WERI-Rb-1 (cell line): ENCODE measurements around the gene OAT.

ENCODE experiments used
- DNase-seq: peaks from one replicate; pipeline ENCODE4 v3.0.0-alpha.2; 2020
- H3K27ac ChIP-seq: fragments of 250-450 bp; sonication (Bioruptor Pico); 2 replicates; pipeline ENCODE4 v1.5.1; 2020; ENCODE audit warnings: mild to moderate bottlenecking, moderate library complexity
- H3K27me3 ChIP-seq: fragments of 250-450 bp; sonication (Bioruptor Pico); 2 replicates; pipeline ENCODE4 v1.5.1; 2021; ENCODE audit warnings: mild to moderate bottlenecking, low read depth, moderate library complexity; ENCODE audit not compliant: insufficient read depth, severe bottlenecking
- H3K36me3 ChIP-seq: fragments of 250-450 bp; sonication (Bioruptor Pico); 2 replicates; pipeline ENCODE4 v1.5.1; 2020; ENCODE audit warnings: mild to moderate bottlenecking, moderate library complexity
- H3K4me3 ChIP-seq: 2 replicates; pipeline ENCODE4 v1.5.1; 2011; ENCODE audit warnings: low read depth, mild to moderate bottlenecking, control low read depth, low read length
- H3K9me3 ChIP-seq: fragments of 250-450 bp; sonication (Bioruptor Pico); 2 replicates; pipeline ENCODE4 v1.5.1; 2021; ENCODE audit warnings: mild to moderate bottlenecking, moderate library complexity; ENCODE audit not compliant: severe bottlenecking
- CTCF ChIP-seq: IDR thresholded peaks from 2 replicates; pipeline ENCODE4 v1.5.1; 2011; ENCODE audit warnings: low read depth, mild to moderate bottlenecking, control low read depth, inconsistent platforms, low read length

OAT gene

DNA sequence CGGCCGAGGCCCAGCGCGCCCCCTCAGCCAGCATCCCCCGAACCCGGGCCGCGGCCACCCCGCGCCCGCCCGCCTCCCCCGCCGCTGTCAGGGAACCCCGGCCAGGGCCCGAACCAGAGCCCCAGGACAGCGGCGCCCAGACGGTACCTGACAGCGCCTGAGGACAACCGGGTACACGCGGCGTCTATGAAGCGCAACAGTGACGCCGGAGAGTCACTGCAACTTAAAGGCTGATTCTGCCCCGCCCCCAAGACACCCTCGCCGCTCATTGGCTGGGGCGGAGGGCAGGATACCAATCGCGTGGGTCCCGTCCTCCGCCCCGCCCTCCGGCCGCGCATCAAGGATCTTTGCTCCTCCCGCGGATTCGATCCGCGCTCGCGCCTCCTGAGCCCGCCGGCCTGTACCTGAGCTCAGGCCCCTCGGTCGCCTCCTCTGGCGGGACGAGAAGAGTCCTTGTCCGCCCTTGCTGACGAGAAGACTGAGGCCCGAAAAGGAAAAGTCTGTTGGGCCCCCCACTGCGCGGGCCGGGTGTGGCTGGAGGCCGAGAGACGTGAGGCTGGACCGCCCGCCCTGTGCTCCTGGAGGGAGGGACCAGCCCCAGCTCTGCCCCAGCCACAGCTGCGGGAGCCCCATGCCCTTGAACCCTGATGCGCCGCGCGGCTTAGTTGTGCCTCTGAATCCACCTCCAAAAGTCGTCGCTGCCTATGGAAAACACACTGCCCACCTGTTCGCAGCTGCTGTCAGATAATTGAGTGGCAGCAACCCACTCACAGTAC lies at the start of gene OAT:
TSS of gene OAT (minus strand) at position 198 of the 776 bp plus-strand sequence. CDS start 6,752 bp downstream, outside the sequence.
- no peaks in the 10 kb centered on the region for H3K9me3 ChIP-seq
- peak within 1 kb of the TSS; percentile 79 for H3K4me3 ChIP-seq
- H3K27ac ChIP-seq, result peak within 1 kb of the TSS; percentile 68
- TF ChIP-seq CTCF, result peak; percentile 34; the same call in 1 of the 2 replicates
- no peaks in the 10 kb centered on the region for H3K27me3 ChIP-seq
- no peaks in the 10 kb centered on the region for H3K36me3 ChIP-seq
- peak; percentile 98 for DNase-seq

GRCh38 chr10:124467165-124467564 lies 48.4 kb upstream of the OAT start:
- H3K4me3 ChIP-seq, result no peak overlapping the region
- H3K36me3 ChIP-seq, result no peaks in the 10 kb centered on the region
- no peak overlapping the region for H3K27ac ChIP-seq

GRCh38 chr10:124465777-124466488 lies 47.2 kb upstream of the OAT start:
- Histone ChIP-seq H3K27me3 (no peaks in the 10 kb centered on the region), H3K4me3 (no peak overlapping the region)
- no peak for DNase-seq

More at GRCh38 chr10:124467165-124467564, 48.4 kb upstream of the OAT start:
- DNase-seq, result no peak
- TF ChIP-seq CTCF, result no peak
- Histone ChIP-seq H3K27me3 (no peaks in the 10 kb centered on the region), H3K9me3 (no peaks in the 10 kb centered on the region)

GRCh38 chr10:124465003-124465776 lies 46.5 kb upstream of the OAT start:
- Histone ChIP-seq H3K9me3 (no peaks in the 10 kb centered on the region), H3K4me3 (no peak overlapping the region), H3K27ac (no peak overlapping the region), H3K36me3 (no peaks in the 10 kb centered on the region), H3K27me3 (no peaks in the 10 kb centered on the region)
- TF ChIP-seq CTCF, result no peak
- no peak for DNase-seq

More at GRCh38 chr10:124465777-124466488, 47.2 kb upstream of the OAT start:
- TF ChIP-seq CTCF, result no peak
- H3K9me3 ChIP-seq, result no peaks in the 10 kb centered on the region
- H3K36me3 ChIP-seq, result no peaks in the 10 kb centered on the region
- no peak overlapping the region for H3K27ac ChIP-seq

DNA sequence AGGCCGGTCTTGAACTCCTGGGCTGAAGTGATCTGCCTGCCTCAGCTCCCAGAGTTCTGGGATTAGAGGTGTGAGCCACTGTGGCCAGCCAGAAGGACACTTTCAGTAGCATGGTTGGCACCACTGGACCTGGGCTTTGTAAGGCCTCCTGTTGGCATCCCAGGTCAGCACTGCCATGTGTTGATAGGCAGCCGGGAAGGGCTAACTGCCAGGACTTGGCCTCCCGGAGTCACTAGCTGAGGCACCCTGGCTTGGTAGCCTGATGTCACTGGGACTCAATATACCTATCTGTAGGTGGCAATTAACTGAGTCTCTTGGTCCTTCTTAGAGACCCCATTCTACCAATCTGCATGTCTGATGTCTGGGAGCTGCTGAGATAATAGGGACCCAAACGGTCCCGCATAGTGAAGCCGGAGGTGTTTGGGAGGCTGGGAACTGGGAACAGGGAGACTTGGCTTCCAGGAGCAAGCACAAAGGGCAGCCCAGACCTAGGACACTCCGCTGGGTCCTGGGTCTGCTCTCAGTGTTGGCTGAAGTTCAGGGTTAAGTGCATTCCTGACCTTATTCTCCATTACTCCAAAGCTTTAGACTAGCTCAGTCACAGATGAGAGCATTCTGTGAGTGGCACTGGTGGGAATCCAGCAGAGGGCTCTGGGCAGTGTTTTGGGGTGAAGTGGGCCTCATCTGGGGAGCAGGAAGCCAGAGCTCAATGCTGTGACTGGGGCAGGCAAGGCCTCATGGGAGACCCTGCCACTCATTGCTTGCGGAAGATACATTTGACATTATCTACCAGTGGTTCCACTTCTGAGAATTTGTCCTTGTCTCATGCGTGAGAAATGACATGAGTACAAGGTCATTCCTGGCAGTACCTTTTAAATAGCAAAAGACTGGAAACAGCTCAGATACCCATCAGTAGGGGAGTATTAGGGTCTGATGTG lies 45.6 kb upstream of the OAT start:
- no peak for DNase-seq
- H3K4me3 ChIP-seq, result no peak overlapping the region
- no peaks in the 10 kb centered on the region for H3K36me3 ChIP-seq
- no peaks in the 10 kb centered on the region for H3K9me3 ChIP-seq
- H3K27ac ChIP-seq, result no peak overlapping the region
- H3K27me3 ChIP-seq, result no peaks in the 10 kb centered on the region
- no peak for TF ChIP-seq CTCF
